LNCAP (cell line): ENCODE data around the gene MARCHF10.

ENCODE experiments used
- TF ChIP-seq, protein P1 (sequence below): fragments of 450-650 bp; IDR thresholded peaks from 2 replicates; pipeline ENCODE4 v1.5.1; 2017; ENCODE audit warnings: mild to moderate bottlenecking

The MARCHF10 gene

DNA sequence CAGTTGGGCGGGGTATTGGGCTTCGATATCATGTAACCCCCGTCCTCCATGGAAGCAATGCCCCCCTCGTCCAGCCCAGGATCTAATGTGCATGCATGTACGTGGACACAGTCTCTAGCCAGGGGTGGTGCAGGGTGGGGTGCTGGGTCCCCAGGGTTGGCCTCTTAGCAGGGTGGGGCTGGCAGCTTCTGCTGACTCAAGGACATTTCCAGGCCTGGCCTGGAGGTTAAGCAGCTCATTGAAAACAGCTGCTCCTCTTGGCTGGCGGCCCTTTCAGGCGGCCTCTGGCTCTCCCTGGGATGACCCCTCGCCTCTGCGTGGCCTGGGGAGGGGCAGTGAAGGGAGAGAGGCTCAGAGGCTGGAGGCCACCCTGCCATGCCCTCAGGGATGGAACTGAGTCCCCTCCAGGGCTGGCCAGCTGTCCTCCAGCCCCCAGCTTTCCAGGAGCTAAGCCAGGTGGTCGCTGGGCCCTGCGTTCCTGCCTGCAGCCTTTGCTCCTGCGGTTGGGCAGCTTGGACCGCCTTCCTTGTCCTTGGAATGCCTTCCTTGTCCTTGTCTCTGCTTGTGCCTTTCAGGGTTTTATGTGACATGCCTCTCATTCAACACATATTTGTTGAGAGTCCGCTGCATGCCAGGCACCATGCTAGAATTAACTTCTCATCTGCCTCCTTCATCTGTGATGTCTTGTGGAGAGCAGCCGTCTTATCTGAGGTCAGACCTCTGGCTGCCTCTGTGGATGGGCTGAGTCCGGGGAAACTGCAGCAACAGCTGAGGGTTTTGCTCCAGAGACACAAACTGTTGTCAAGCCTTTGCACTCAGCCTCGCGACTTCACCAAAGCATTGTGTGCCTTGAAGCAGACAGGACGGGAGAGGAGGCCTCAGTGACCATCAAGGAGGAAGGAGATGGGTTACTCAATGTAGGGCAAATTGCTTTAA lies 154.0 kb downstream of the MARCHF10 start:
- TF ChIP-seq, protein P1, sequence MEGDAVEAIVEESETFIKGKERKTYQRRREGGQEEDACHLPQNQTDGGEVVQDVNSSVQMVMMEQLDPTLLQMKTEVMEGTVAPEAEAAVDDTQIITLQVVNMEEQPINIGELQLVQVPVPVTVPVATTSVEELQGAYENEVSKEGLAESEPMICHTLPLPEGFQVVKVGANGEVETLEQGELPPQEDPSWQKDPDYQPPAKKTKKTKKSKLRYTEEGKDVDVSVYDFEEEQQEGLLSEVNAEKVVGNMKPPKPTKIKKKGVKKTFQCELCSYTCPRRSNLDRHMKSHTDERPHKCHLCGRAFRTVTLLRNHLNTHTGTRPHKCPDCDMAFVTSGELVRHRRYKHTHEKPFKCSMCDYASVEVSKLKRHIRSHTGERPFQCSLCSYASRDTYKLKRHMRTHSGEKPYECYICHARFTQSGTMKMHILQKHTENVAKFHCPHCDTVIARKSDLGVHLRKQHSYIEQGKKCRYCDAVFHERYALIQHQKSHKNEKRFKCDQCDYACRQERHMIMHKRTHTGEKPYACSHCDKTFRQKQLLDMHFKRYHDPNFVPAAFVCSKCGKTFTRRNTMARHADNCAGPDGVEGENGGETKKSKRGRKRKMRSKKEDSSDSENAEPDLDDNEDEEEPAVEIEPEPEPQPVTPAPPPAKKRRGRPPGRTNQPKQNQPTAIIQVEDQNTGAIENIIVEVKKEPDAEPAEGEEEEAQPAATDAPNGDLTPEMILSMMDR: no peak

DNA sequence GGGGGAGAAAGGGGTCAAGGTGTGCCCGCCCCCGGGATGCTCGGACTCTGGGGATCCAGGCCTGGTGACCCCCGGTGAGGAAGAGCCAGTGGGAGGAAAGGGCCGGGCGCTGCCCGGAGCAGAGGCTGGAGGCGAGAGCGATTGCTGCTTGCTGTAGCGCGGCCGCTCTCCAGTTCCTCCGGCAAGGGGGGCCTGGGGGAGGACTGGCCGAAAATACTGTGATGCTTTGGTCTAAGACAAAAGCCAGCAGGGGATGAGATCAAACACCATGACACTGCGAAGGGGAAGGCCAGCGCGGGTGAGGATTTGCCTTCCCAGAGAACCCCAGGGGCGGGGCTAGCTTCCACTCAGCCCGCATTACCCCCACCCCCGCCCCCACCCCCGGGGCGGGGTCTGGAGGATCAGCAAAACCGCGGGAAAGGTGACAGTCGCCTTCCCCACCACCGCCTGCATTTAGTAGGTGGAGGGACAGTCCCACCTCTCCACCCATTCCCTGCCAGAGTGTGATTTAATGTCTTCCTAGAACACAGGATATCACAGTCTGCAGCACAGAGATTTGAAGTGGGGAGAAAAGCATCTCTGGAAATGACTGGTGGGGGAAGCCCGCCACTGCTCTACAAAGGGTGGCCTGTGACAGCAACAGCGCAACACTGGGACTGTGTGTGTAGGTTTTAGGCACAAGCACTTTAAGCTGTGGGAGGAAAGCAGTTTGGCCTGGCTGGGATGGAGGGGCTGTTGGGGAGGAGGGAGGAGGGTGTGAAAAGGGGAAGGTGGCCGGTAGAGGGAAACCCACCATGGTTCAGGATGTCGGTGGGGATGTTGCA lies 154.9 kb downstream of the MARCHF10 start:
- TF ChIP-seq, protein P1: no peak

DNA sequence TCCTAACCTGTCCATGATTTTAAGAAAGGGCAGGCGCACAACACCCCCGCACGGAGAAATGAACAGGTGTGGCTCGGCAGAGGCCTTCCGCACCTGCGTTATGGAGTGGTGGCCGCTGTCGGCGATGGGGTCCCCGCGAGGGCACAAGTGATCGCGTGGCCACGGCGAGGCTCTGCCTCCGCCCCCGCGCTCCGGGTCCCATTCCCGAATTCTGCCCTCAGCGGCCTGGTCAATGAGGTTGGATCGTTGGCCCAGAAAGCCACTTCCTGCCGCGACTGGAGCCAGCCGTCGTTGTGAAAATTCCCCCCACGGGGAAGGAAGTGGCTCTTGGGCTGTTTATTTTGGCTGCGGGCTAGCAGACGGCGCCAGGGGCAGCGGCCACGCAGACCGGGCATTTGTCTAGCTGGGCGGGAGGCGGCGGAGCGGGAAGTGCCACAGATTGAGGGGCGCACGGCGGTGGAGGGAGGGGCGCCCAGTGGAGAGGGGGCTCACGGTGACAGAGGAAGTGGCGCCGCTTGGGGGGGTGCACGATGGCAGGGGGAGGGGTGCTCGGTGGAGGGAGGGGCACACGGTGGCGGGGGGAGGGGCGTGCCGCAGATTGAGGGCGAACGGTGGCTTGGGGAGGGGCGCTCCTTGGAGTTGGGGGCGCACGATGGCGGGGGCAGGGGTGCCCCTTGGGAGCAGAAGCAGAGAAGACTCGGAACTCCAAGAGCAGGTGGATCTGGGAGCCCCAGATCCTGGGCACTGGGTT lies 155.7 kb downstream of the MARCHF10 start:
- TF ChIP-seq, protein P1: no peak
